ENCODE results near the gene NACC2.
"Not testable (repeated sequence)": the region's sequence is repeated elsewhere in the genome, so short reads cannot be mapped to it uniquely, and the experiment has no call there.

NACC2 gene

GRCh38 chr9:136075881-136076678 is 19.0 kb downstream of the NACC2 start:
- no peak for DNase-seq (ENCODE audit: low read depth)
- H3K4me3 ChIP-seq (ENCODE audit: control insufficient read depth, low read depth, low read length): no peak overlapping the region
- no peak for TF ChIP-seq CTCF (IDR thresholded peaks at IDR 0.05; ENCODE audit: control insufficient read depth, insufficient read depth, low read depth, low read length, missing control alignments)

GRCh38 chr9:136075134-136075841 is 19.8 kb downstream of the NACC2 start:
- H3K4me3 ChIP-seq (ENCODE audit: control insufficient read depth, low read depth, low read length): no peak overlapping the region
- no peak for TF ChIP-seq CTCF (IDR thresholded peaks at IDR 0.05; ENCODE audit: control insufficient read depth, insufficient read depth, low read depth, low read length, missing control alignments)
- DNase-seq (ENCODE audit: low read depth): no peak

DNA sequence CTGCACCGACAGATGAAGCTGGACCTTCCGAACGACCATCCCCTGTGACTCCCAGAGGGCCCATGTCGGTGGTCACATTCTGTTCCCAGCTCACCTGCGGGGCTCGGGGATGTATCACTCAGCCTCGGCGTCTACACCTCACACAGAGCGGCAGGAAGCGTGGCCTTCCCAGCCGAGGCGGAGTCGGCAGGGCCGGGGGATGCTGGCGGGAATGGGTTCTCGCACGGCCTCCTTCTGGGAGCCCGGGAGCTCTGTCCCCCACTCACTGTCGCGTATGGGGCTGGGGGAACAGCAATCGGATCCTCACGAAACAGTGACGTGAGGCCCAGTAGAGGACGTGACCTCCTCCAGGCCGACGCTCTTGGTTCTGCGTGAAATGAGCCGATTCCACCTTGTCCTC is 20.4 kb downstream of the NACC2 start:
- DNase-seq (ENCODE audit: low read depth): no peak
- no peak for TF ChIP-seq CTCF (IDR thresholded peaks at IDR 0.05; ENCODE audit: control insufficient read depth, insufficient read depth, low read depth, low read length, missing control alignments)

DNA sequence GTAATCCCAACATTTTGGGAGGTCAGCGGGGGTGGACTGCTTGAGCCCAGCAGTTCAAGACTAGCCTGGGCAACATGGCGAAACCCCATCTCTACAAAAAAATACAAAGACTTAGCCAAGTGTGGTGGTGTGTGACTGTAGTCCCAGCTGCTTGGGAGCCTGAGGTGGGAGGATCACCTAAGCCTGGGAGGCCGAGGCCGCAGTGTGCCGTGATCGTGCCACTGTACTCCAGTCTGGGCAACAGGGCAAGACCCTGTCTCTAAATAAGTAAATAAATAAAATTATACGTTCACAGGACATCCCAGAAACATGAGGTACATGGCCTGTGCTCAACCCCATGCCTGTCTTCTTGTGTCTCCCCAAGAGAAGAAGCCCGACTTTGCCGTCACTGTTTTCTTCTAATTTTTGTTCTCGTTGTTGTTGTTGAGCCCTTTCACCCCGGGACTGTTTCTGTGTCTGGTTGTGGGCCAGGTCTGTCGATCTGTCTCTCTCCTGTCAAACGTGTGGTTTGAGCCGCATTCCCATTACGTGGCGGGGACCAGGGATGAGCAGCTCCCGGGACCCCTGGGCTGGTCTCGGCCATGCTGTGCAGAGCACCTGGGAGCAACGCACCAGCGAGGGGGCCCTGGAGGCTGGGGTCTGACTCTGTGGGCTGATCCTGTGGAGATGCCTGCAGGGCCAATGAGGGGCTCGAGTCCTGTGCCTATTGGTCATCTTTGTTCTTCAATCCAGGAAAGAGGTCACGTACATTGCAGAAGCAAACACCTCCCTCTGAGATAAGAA is 32.2 kb downstream of the NACC2 start:
- H3K4me3 ChIP-seq (ENCODE audit: control insufficient read depth, low read depth, low read length): no peak overlapping the region
- TF ChIP-seq CTCF (IDR thresholded peaks at IDR 0.05; ENCODE audit: control insufficient read depth, insufficient read depth, low read depth, low read length, missing control alignments): no peak
- no peak for DNase-seq (ENCODE audit: low read depth)

More for the DNA sequence above, 20.4 kb downstream of the NACC2 start:
- H3K4me3 ChIP-seq (ENCODE audit: control insufficient read depth, low read depth, low read length): no peak overlapping the region

DNA sequence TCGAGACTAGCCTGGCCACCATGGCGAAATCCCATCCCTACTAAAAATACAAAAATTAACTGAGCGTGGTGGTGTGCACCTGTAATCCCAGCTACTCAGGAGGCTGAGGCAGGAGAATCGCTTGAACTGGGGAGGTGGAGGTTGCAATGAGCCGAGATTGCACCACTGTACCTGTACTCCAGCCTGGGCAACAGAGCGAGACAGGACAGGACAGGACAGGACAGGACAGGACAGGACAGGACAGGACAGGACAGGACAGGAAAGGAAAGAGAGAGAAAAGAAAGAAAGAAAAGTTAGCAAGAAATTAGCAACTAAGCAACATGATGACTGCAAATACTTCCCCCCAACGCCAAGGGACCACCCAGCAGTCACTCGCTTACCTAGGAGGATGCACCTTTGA is 33.2 kb downstream of the NACC2 start:
- not testable (repeated sequence) for H3K4me3 ChIP-seq (ENCODE audit: control insufficient read depth, low read depth, low read length); DNase-seq (ENCODE audit: low read depth)

GRCh38 chr9:136061405-136061804 is 33.7 kb downstream of the NACC2 start:
- DNase-seq (ENCODE audit: low read depth): no peak
- no peak overlapping the region for H3K4me3 ChIP-seq (ENCODE audit: control insufficient read depth, low read depth, low read length)
- TF ChIP-seq CTCF (IDR thresholded peaks at IDR 0.05; ENCODE audit: control insufficient read depth, insufficient read depth, low read depth, low read length, missing control alignments): no peak
